Vagina (tissue), 2 donors: ENCODE measurements around the gene ZNF207. TPM values are rescaled to one million over a fixed set of nuclear protein-coding genes. Genes with fewer than 3 reads are reported as not detected.
A peak's percentile ranks its signal among the peaks of the same experiment; 100 is the strongest.

Source experiments
- DNase-seq, 2 donors: peaks; one replicate each; pipeline ENCODE4 v3.0.0-alpha.2; 2017; ENCODE audit errors: extremely low spot score in 2 of 2
- H3K27ac ChIP-seq: fragments of 200-600 bp; sonication (generic); one replicate; pipeline ENCODE4 v1.5.1; 2019
- H3K27me3 ChIP-seq: fragments of 200-600 bp; sonication (generic); one replicate; pipeline ENCODE4 v1.5.1; 2019
- H3K36me3 ChIP-seq, 2 donors: fragments of 200-600 bp; sonication (generic); one replicate each; pipeline ENCODE4 v1.5.1; 2017 to 2019
- H3K4me1 ChIP-seq: fragments of 200-600 bp; sonication (generic); one replicate; pipeline ENCODE4 v1.5.1; 2019
- H3K4me3 ChIP-seq, 2 donors: fragments of 200-600 bp; sonication (generic); 1 replicate in 1 of 2; 2 replicates in 1 of 2; pipeline ENCODE4 v1.5.1; 2016 to 2019
- H3K9me3 ChIP-seq: fragments of 200-600 bp; sonication (generic); one replicate; pipeline ENCODE4 v1.5.1; 2019
- POLR2A ChIP-seq, 2 donors: fragments of 450-650 bp; IDR thresholded peaks; one replicate each; pipeline ENCODE4 v1.6.1; 2017; ENCODE audit warnings: antibody characterized with exemption in 2 of 2, mild to moderate bottlenecking in 2 of 2, moderate library complexity in 2 of 2
- POLR2AphosphoS5 ChIP-seq, 2 donors: sonication (generic); formaldehyde crosslinking; IDR thresholded peaks; one replicate each; pipeline ENCODE4 v1.9.0; 2017; ENCODE audit warnings: antibody characterized with exemption in 2 of 2, mild to moderate bottlenecking in 2 of 2, low read depth in 1 of 2; ENCODE audit not compliant: insufficient read depth in 1 of 2
- intact Hi-C: fragments of 100-400 bp; cut with DNase I; formaldehyde crosslinking; loops from one replicate; pipeline ENCODE4 v1.15.1; 2023
- total RNA-seq: library from RNA; depleted of rRNA; stranded (reverse); fragments of >200 nt; gene quantifications from one replicate; pipeline ENCODE4 v1.2.3, GENCODE V29; 2016
- TF ChIP-seq, protein P1 (sequence below), 3 experiments: fragments of 450-650 bp in 2 of 3; fragments of 200-600 bp in 1 of 3; sonication (generic) in 1 of 3; IDR thresholded peaks; one replicate each; pipeline ENCODE4 v1.5.1; 2017 to 2019; ENCODE audit warnings: antibody characterized with exemption in 3 of 3, mild to moderate bottlenecking in 2 of 3, moderate library complexity in 2 of 3

The ZNF207 gene
- total RNA-seq, result 193 TPM

DNA sequence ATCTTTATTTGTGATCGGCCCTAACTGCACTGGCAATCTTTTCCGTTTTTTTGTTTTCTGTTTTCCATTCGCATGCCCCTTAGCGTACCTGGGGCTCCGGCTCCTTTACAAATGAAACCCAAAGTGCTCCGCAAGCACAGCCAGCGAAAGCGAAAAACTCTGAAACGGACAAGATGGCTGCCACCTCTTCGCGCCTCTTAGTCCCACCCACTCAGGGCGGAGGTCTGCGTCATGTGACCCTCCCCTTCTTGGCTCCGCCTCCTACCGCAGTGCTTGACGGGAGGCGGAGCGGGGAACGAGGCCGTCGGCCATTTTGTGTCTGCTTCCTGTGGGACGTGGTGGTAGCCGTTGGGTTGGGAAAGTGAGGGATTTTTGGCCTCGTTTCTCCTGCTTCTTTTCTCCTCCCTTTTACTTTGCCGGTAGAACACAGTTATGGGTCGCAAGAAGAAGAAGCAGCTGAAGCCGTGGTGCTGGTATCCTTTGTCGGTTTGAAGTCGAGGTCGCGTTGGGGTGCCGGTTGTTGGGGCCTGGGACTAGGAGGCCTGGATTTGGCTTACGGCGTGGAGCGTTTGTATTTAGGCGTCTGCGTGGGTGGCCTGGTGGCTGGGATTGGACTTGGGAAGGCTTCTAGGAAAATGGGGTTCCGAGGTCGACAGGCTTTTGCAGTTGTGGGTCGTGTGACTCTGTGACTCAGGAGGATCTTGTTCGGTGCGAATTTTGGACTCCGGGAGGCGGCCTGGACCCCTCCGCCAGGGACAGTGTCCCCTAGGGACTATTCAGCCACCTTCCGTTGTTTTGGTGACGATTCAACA lies at the start of gene ZNF207:
Gene ZNF207 (plus strand): TSS at position 304 of the 812 bp plus-strand sequence. CDS start 129 bp downstream, at position 433.
- intact Hi-C loops, result no loop called here
- Histone ChIP-seq H3K4me1 (peaks cover 53% of the 10 kb centered on the region), H3K27me3 (no peaks in the 10 kb centered on the region), H3K9me3 (no peaks in the 10 kb centered on the region), H3K4me3 (peak within 1 kb of the TSS; percentile 49 to 98), H3K27ac (peak within 1 kb of the TSS; percentile 99), H3K36me3 (no peaks in the 10 kb centered on the region)
- TF ChIP-seq, protein P1, sequence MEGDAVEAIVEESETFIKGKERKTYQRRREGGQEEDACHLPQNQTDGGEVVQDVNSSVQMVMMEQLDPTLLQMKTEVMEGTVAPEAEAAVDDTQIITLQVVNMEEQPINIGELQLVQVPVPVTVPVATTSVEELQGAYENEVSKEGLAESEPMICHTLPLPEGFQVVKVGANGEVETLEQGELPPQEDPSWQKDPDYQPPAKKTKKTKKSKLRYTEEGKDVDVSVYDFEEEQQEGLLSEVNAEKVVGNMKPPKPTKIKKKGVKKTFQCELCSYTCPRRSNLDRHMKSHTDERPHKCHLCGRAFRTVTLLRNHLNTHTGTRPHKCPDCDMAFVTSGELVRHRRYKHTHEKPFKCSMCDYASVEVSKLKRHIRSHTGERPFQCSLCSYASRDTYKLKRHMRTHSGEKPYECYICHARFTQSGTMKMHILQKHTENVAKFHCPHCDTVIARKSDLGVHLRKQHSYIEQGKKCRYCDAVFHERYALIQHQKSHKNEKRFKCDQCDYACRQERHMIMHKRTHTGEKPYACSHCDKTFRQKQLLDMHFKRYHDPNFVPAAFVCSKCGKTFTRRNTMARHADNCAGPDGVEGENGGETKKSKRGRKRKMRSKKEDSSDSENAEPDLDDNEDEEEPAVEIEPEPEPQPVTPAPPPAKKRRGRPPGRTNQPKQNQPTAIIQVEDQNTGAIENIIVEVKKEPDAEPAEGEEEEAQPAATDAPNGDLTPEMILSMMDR (IDR thresholded peaks at IDR 0.05), result peak in 1 of 3 experiments; percentile 8
- peak in 1 of 2 donors; percentile 85 for TF ChIP-seq POLR2A (IDR thresholded peaks at IDR 0.05)
- TF ChIP-seq POLR2AphosphoS5 (IDR thresholded peaks at IDR 0.05; ENCODE audit: insufficient read depth in 1 of 2, low read depth in 1 of 2), result peak; percentile 96 to 98
- peak in 1 of 2 donors; percentile 95 for DNase-seq

DNA sequence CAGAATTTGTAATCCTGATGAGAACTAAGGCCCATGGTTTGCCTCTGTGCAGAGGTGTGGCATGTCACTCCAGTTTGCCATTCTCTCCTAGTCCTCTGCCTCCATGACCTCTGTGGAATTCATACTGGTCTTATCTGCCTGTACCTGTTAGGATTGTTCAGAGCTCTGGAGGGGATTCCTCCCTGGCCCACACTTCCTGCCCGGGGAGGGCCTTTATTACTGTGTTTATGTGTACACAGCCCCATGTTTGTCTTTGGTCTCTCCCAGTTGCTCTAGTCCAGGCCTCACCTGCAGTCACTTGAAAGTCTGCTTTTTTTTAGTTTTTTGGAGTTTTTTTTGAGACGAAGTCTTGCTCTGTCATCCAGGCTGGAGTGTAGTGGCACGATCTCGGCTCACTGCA lies 47.9 kb upstream of the ZNF207 start:
- Histone ChIP-seq H3K36me3 (no peaks in the 10 kb centered on the region), H3K4me3 (no peak overlapping the region), H3K4me1 (peaks cover 15% of the 10 kb centered on the region), H3K9me3 (no peaks in the 10 kb centered on the region), H3K27ac (no peak overlapping the region), H3K27me3 (no peaks in the 10 kb centered on the region)
- no peak for DNase-seq
- intact Hi-C loops, result no loop called here
- TF ChIP-seq POLR2A (IDR thresholded peaks at IDR 0.05), result no peak
- TF ChIP-seq, protein P1 (IDR thresholded peaks at IDR 0.05), result no peak
- no peak for TF ChIP-seq POLR2AphosphoS5 (IDR thresholded peaks at IDR 0.05; ENCODE audit: insufficient read depth in 1 of 2, low read depth in 1 of 2)

DNA sequence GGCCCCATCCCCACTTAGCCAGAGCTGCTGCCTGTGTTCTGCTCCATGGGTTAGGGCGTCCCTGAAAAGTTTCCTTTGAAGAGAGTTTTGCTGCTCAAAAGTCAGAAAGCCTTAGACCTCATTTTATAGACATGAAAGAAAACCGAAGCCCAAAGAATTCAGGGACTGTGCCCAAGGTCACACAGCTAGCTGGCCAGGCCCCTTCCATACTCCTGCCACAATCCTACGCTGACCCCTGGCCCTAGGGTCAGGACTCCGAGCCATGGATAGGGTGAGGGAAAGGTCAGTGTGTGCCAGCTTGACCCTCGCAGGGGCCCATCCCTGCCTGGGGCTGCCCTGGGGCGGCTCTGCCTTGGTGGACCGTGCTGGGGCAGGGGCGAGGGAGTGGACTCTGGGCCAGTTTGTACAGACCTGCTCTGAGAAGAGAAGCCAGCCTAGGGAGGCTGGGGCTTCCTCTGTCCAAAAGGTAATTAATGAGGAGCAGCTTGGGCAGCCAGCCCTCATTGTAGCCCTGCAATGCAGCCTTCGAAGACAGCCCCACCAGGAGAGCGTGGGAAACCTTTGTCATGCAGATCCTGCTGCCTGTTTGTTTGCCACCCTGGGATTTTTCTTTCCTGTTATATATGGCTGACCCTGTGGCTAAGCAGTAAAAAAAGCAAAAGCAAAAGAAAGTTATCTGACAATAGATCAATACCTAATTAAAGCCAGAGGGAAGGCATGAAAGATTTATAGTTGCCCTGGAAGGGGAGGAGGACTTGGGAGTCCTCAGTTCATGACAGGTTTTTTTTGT lies 46.9 kb upstream of the ZNF207 start:
- Histone ChIP-seq H3K4me1 (peaks cover 11% of the 10 kb centered on the region), H3K9me3 (no peaks in the 10 kb centered on the region), H3K36me3 (no peaks in the 10 kb centered on the region), H3K27me3 (no peaks in the 10 kb centered on the region), H3K27ac (no peak overlapping the region), H3K4me3 (no peak overlapping the region)
- TF ChIP-seq POLR2AphosphoS5 (IDR thresholded peaks at IDR 0.05; ENCODE audit: insufficient read depth in 1 of 2, low read depth in 1 of 2), result no peak
- TF ChIP-seq, protein P1 (IDR thresholded peaks at IDR 0.05), result no peak
- no peak for TF ChIP-seq POLR2A (IDR thresholded peaks at IDR 0.05)
- no peak for DNase-seq
- intact Hi-C loops, result no loop called here

- intact Hi-C loops, result no loop called here
- no peaks in the 10 kb centered on the region for H3K36me3 ChIP-seq
- TF ChIP-seq POLR2AphosphoS5 (IDR thresholded peaks at IDR 0.05; ENCODE audit: insufficient read depth in 1 of 2, low read depth in 1 of 2) (no peak), POLR2A (IDR thresholded peaks at IDR 0.05) (no peak)
- TF ChIP-seq, protein P1 (IDR thresholded peaks at IDR 0.05), result no peak
- no peak overlapping the region for H3K27ac ChIP-seq
- DNase-seq, result no peak
- H3K9me3 ChIP-seq, result no peaks in the 10 kb centered on the region
- no peaks in the 10 kb centered on the region for H3K27me3 ChIP-seq
- H3K4me1 ChIP-seq, result peaks cover 4% of the 10 kb centered on the region
- no peak overlapping the region for H3K4me3 ChIP-seq
These were observed 46.1 kb upstream of the ZNF207 start for GRCh38 chr17:32303781-32304288.
